Lower leg skin (tissue), 3 donors: ENCODE results near the gene PI3.

ENCODE experiments used
- POLR2A ChIP-seq, 2 donors: fragments of 450-650 bp; IDR thresholded peaks; one replicate each; pipeline ENCODE4 v1.6.1; 2016 to 2017; ENCODE audit warnings: antibody characterized with exemption in 2 of 2, mild to moderate bottlenecking in 1 of 2, moderate library complexity in 1 of 2
- TF ChIP-seq, protein P1 (sequence below), 3 donors: fragments of 450-650 bp; IDR thresholded peaks; one replicate each; pipeline ENCODE4 v1.5.1; 2016; ENCODE audit warnings: antibody characterized with exemption in 3 of 3, mild to moderate bottlenecking in 3 of 3, moderate library complexity in 2 of 3

DNA sequence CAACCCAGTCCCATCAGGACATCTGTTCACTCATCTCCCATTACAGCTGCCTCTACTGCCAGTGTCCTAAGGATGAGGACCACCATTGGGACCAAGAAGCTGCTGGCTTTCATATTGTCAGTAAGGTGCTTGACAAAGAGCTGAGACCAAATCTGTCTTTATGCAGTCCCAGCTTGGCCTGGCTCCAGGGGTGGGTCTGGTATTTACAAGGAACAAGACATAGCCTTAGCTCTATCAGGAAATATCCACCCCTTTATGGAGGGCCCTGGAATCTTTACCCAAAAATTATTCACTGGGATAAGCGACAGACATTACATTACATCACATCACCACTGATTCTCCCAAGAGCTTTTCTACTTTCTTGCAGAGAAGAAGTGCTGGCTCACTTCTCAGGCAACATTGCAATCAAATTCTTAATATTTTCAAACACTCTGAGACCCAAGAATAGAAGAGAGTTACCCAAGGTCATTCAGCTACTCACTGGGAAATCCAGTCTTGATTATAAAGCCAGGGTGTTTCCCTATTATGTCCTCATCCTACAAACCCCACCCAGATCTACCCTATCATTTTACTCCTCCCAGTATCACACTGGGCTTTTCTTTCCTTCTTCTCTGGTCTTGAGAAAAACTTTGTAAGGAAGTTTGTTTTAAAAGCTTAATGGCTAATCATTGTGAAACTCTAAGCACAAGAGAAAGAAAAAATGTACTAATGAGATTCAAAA lies 11.5 kb upstream of the PI3 start:
- TF ChIP-seq, protein P1, sequence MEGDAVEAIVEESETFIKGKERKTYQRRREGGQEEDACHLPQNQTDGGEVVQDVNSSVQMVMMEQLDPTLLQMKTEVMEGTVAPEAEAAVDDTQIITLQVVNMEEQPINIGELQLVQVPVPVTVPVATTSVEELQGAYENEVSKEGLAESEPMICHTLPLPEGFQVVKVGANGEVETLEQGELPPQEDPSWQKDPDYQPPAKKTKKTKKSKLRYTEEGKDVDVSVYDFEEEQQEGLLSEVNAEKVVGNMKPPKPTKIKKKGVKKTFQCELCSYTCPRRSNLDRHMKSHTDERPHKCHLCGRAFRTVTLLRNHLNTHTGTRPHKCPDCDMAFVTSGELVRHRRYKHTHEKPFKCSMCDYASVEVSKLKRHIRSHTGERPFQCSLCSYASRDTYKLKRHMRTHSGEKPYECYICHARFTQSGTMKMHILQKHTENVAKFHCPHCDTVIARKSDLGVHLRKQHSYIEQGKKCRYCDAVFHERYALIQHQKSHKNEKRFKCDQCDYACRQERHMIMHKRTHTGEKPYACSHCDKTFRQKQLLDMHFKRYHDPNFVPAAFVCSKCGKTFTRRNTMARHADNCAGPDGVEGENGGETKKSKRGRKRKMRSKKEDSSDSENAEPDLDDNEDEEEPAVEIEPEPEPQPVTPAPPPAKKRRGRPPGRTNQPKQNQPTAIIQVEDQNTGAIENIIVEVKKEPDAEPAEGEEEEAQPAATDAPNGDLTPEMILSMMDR (IDR thresholded peaks at IDR 0.05), result no peak
- no peak for TF ChIP-seq POLR2A (IDR thresholded peaks at IDR 0.05)
